DOHH2 (cell line): ENCODE results near the gene FBXW5.

Experiments
- H3F3A ChIP-seq: fragments of 200-600 bp; sonication (generic), shearing (Covaris generic); 2 replicates; pipeline ENCODE4 v1.6.0; 2016; ENCODE audit warnings: antibody characterized with exemption, mild to moderate bottlenecking; ENCODE audit not compliant: control insufficient read depth, insufficient read depth
- H3K27ac ChIP-seq: fragments of 200-600 bp; sonication (generic); 2 replicates; pipeline ENCODE4 v1.5.1; 2014; ENCODE audit warnings: low read depth, mild to moderate bottlenecking, low read length, moderate library complexity
- H3K27me3 ChIP-seq: fragments of 200-600 bp; sonication (generic); 2 replicates; pipeline ENCODE4 v1.6.1; 2014; ENCODE audit warnings: mild to moderate bottlenecking, low read length, mixed read lengths; ENCODE audit not compliant: control insufficient read depth
- H3K36me3 ChIP-seq: fragments of 200-600 bp; sonication (generic); 2 replicates; pipeline ENCODE4 v1.6.1; 2014; ENCODE audit warnings: mild to moderate bottlenecking, low read length, moderate library complexity, mixed read lengths; ENCODE audit not compliant: control insufficient read depth
- H3K4me1 ChIP-seq: fragments of 200-600 bp; sonication (generic); 2 replicates; pipeline ENCODE4 v1.6.1; 2014; ENCODE audit warnings: mild to moderate bottlenecking, low read length, mixed read lengths; ENCODE audit not compliant: control insufficient read depth
- H3K4me2 ChIP-seq: fragments of 200-600 bp; sonication (generic); 2 replicates; pipeline ENCODE4 v1.6.0; 2014; ENCODE audit warnings: mild to moderate bottlenecking, low read length, moderate library complexity
- H3K4me3 ChIP-seq: fragments of 200-600 bp; sonication (generic); 2 replicates; pipeline ENCODE4 v1.5.1; 2014; ENCODE audit warnings: mild to moderate bottlenecking, low read length, mixed read lengths
- H3K79me2 ChIP-seq: fragments of 200-600 bp; sonication (generic); 2 replicates; pipeline ENCODE4 v1.6.1; 2014; ENCODE audit warnings: mild to moderate bottlenecking, low read length, mixed read lengths; ENCODE audit not compliant: control insufficient read depth
- H3K9me2 ChIP-seq: fragments of 200-600 bp; sonication (generic); replicated peaks from 2 replicates; pipeline ENCODE4 v1.6.1; 2014; ENCODE audit warnings: mild to moderate bottlenecking, low read length, mixed read lengths; ENCODE audit not compliant: control insufficient read depth
- H3K9me3 ChIP-seq: fragments of 200-600 bp; sonication (generic); 2 replicates; pipeline ENCODE4 v1.6.1; 2014; ENCODE audit warnings: antibody characterized with exemption, low read length, mixed read lengths; ENCODE audit not compliant: control insufficient read depth, insufficient read depth
- H4K20me1 ChIP-seq: fragments of 200-600 bp; sonication (generic); 2 replicates; pipeline ENCODE4 v1.6.0; 2014; ENCODE audit warnings: low read depth, mild to moderate bottlenecking, antibody characterized with exemption, low read length, moderate library complexity; ENCODE audit not compliant: control insufficient read depth, insufficient read depth
- CTCF ChIP-seq: fragments of 200-600 bp; sonication (generic); IDR thresholded peaks from one replicate; pipeline ENCODE4 v1.5.1; 2014; ENCODE audit warnings: antibody characterized with exemption, mild to moderate bottlenecking, low read depth, low read length; ENCODE audit not compliant: poor library complexity, severe bottlenecking
- EZH2phosphoT487 ChIP-seq: fragments of 200-600 bp; sonication (generic); IDR thresholded peaks from 2 replicates; pipeline ENCODE4 v1.6.1; 2017; ENCODE audit warnings: borderline replicate concordance, mild to moderate bottlenecking, antibody characterized with exemption, low read length, moderate library complexity, mixed read lengths

The FBXW5 gene

GRCh38 chr9:136926154-136926704 lies 18.3 kb downstream of the FBXW5 start:
- H4K20me1 ChIP-seq = no peaks in the 10 kb centered on the region
- H3K9me3 ChIP-seq = no peaks in the 10 kb centered on the region
- no peak overlapping the region for H3K4me3 ChIP-seq
- no peaks in the 10 kb centered on the region for H3K79me2 ChIP-seq
- no peak overlapping the region for H3K27ac ChIP-seq
- no peak overlapping the region for H3K4me2 ChIP-seq
- H3K36me3 ChIP-seq = peaks cover 53% of the 10 kb centered on the region
- no peaks in the 10 kb centered on the region for H3K4me1 ChIP-seq
- TF ChIP-seq CTCF (no peak), EZH2phosphoT487 (no peak)
- H3F3A ChIP-seq = no peaks in the 10 kb centered on the region
- H3K9me2 ChIP-seq = no peaks in the 10 kb centered on the region
- H3K27me3 ChIP-seq = no peaks in the 10 kb centered on the region

DNA sequence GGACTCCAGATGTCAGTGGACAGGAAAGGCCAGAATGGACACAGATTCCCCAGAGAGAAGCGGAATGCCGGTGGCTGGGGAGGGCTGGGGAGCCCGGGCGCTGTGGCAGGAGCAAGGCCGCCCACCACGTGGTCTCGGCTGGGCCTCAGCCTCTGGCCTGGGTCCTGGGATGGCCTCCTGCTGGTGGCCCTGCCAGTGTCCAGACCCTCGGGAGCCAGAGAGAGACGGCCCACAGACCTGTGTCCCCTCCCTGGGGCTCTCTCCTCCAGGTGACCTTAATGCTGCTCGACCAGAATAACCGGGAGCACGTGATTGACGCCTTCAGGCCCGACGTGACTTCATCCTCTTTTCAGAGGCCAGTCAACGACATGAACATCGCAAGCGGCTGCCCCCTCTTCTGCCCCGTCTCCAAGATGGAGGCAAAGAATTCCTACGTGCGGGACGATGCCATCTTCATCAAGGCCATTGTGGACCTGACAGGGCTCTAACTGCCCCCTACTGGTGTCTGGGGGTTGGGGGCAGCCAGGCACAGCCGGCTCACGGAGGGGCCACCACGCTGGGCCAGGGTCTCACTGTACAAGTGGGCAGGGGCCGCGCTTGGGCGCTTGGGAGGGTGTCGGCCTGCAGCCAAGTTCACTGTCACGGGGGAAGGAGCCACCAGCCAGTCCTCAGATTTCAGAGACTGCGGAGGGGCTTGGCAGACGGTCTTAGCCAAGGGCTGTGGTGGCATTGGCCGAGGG lies 19.0 kb downstream of the FBXW5 start:
- Histone ChIP-seq H3K27ac (no peak overlapping the region), H3K79me2 (no peaks in the 10 kb centered on the region), H3K4me3 (no peak overlapping the region), H4K20me1 (no peaks in the 10 kb centered on the region), H3K36me3 (peaks cover 57% of the 10 kb centered on the region), H3K27me3 (no peaks in the 10 kb centered on the region), H3K4me2 (no peak overlapping the region), H3K4me1 (no peaks in the 10 kb centered on the region), H3K9me3 (no peaks in the 10 kb centered on the region), H3K9me2 (no peaks in the 10 kb centered on the region), H3F3A (no peaks in the 10 kb centered on the region)
- TF ChIP-seq CTCF = no peak

DNA sequence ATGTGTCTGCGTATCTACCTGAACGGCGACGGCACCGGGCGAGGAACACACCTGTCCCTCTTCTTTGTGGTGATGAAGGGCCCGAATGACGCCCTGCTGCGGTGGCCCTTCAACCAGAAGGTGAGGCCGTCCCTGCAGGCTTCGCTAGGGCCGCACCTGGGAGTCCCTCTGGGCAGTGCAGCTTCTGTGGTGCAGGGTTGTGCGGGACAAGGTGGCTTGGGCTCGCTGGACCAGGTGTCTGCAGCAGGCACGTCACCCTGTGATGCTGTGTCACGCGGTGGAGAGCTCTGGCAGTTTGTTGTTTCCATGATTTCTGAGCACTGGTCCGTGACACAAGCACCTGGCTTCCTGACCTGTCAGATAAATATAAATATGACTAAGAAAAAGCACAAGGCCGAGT lies 20.7 kb downstream of the FBXW5 start:
- TF ChIP-seq CTCF (no peak), EZH2phosphoT487 (no peak)

More for the DNA sequence above, 20.7 kb downstream of the FBXW5 start:
- Histone ChIP-seq H3K4me3 (no peak overlapping the region), H3K9me3 (no peaks in the 10 kb centered on the region), H3K27ac (no peak overlapping the region), H4K20me1 (no peaks in the 10 kb centered on the region), H3K27me3 (no peaks in the 10 kb centered on the region), H3K9me2 (no peaks in the 10 kb centered on the region), H3K4me2 (no peak overlapping the region), H3K36me3 (peaks cover 67% of the 10 kb centered on the region), H3K4me1 (no peaks in the 10 kb centered on the region), H3K79me2 (no peaks in the 10 kb centered on the region), H3F3A (no peaks in the 10 kb centered on the region)
